Fibroblast of skin of left biceps (primary cell): Measurements from ENCODE around the gene GALM.
"Not testable (repeated sequence)": the region's sequence is repeated elsewhere in the genome, so short reads cannot be mapped to it uniquely, and the experiment has no call there.

Experiments used
- DNase-seq, 2 experiments: peaks; one replicate each; pipeline ENCODE4 v3.0.0-alpha.2; 2013; ENCODE audit warnings: low read depth in 2 of 2

The GALM gene

GRCh38 chr2:38665854-38666555, at the start of gene GALM:
TSS of gene GALM (plus strand) at chr2:38666114. CDS start at chr2:38666162, 48 bp downstream.
- peak; percentile 86 to 87 for DNase-seq

- no peak for DNase-seq
Observed at GRCh38 chr2:38617301-38617700, 48.6 kb upstream of the GALM start.

GRCh38 chr2:38619458-38620164, 46.3 kb upstream of the GALM start:
- DNase-seq, result no peak

- DNase-seq, result no peak
Observed at GRCh38 chr2:38620282-38620977, 45.5 kb upstream of the GALM start.

- DNase-seq, result no peak
Observed at GRCh38 chr2:38621018-38621417, 44.9 kb upstream of the GALM start.

DNA sequence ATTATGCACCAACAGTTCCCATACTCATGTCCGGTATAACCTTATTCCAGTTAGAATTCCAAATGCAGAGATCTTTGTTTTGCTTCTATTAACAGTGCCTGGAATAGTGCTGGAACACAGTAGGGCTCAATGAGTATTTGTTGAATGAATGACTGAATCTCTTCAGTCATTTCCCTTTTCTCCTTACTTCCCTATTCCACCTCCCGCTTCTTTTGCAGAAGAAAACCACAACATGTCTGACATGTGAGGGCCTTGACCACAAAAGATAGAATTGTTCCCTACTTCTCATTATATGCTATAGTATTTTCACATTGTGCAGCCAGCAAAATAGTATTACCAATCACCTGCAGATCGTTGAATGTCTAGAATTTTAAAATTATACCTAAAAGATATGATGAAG, 43.7 kb upstream of the GALM start:
- DNase-seq, result no peak

DNA sequence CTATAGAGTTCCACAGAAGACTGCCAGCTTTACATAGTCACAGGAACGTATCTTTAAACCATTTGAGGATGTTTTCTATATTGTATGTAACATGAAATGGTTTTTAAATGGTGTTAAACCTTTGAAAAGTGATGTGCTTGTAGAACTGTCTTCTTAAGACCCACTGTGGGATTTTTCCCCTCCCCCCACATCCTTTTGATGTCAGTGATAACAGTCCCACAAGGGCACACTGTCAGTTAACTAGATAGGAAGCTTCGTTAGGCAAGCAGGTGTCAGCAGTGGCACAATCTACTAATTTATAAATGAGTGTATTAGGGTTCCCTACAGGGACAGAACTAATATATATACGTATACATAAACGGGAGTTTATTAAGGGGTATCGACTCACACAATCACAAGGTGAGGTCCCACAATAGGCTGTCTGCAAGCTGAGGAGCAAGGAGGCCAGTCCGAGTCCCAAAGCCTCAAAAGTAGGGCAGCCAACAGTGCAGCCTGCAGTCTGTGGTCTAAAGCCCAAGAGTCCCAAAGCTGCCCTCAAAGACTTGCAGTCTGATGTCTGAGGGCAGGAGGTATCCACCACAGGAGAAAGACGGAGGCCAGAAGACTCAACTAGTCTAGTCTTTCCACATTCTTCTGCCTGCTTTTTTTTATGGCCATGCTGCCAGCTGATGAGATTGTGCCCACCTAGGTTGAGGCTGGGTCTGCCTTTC, 39.4 kb upstream of the GALM start:
- DNase-seq, result no peak

DNA sequence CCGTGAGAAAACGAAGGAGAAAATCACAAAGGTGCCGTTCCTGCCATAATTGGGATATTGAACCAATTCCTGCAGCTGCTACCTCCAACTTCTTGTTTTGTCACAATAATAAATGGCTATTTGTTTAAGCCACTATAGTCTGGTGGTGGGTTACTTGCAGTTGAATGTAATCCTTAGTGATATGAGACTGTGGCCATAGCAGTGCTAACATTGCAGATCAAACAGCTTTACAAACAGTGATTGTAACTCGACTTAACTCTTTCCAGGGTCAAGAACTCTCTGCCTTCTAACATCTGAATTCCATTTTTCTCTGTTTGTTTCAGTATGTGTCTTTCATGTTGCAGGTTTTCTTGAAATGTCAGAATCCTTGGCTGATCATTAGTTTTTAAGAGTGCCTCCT, 38.5 kb upstream of the GALM start:
- DNase-seq, result no peak

- DNase-seq, result no peak
Observed at GRCh38 chr2:38629684-38630083, 36.2 kb upstream of the GALM start.

GRCh38 chr2:38631976-38632375, 33.9 kb upstream of the GALM start:
- DNase-seq, result no peak

DNA sequence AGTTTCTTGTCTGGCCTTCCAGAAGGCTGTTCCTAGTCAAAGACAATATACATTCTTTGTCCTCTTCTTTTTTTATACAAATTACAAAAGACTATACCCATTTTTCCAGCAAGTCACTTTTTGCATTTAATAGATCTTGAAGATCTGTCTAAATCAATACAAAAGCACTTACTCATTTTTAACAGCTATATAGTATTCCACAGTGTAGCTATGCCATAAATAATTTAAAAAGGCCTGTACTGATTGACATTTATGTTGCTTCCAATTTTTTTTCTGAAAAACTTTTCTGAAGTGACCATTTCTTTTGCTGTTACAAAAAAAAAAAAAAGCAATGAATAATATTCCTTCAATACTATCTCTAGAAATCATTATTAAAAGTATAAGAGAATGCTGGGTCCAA, 32.9 kb upstream of the GALM start:
- no peak for DNase-seq

DNA sequence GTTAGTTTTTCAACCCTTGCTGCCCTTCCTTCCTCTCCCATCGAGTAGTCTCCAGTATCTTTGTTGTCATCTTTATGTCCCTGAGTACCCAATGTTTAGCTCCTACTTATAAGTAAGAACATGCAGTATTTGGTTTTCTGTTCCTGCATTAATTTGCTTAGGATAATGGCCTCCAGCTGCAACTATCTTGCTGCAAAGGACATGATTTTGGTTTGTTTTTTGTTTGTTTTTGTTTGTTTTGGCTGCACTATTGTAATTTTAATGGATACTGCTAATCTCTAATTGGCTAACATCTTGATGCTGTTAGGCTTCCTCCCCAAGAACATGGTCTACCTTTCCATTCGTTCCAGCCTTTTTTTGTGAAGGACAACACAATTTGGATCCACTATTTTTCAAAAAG, 32.0 kb upstream of the GALM start:
- DNase-seq, result no peak

GRCh38 chr2:38634684-38635083, 31.2 kb upstream of the GALM start:
- no peak for DNase-seq

DNA sequence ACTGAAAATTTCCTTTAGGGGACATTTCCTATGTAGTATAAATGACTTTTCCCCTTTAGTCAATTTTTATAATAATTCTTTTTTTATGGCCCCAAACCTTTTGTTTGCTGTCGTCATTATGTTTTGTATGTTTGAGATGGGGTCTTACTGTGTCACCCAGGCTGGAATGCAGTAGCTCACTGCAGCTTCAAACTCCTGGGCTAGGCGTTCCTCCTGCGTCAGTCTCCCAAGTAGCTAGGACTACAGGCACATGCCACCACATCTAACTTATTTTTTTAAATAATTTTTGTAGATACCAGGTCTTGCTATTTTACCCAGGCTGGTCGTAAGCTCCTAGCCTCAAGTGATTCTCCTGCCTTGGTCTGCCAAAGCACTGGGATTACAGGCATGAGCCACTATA, 30.8 kb upstream of the GALM start:
- no peak for DNase-seq

- no peak for DNase-seq
Observed at GRCh38 chr2:38636069-38636468, 29.8 kb upstream of the GALM start.

DNA sequence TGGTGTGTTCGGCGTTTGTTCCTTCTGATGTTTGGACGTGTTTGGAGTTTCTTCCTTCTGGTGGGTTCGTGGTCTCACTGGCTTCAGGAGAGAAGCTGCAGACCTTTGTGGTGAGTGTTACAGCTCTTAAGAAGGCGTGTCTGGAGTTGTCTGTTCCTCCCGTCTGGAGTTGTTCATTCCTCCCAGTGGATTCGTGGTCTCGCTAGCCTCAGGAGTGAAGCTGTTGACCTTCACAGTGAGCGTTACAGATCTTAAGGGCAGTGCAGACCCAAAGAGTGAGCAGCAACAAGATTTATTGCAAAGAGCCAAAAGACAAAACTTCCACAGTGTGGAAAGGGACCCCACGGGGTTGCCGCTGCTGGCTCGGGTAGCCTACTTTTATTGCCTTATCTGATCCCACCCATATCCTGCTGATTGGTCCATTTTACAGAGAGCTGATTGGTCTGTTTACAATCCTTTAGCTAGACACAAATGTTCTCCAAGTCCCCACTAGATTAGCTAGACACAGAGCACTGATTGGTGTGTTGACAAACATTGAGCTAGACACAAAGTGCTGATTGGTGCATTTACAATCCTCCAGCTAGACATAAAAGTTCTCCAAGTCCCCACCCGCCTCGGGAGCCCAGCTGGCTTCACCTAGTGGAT, 23.4 kb upstream of the GALM start:
- not testable (repeated sequence) for DNase-seq

- no peak for DNase-seq
Observed at GRCh38 chr2:38643021-38643671, 22.8 kb upstream of the GALM start.

GRCh38 chr2:38643683-38644511, 22.0 kb upstream of the GALM start:
- not testable (repeated sequence) for DNase-seq

GRCh38 chr2:38648107-38648761, 17.7 kb upstream of the GALM start:
- DNase-seq, result no peak
